Colonic mucosa (tissue), 4 donors: ENCODE data around the gene CCDC102B. TPM values are rescaled to one million over a fixed set of nuclear protein-coding genes. Genes with fewer than 3 reads are reported as not detected.

Experiments used
- DNase-seq: peaks from one replicate; pipeline ENCODE4 v3.0.0-alpha.2; 2020
- H3K27ac ChIP-seq: fragments of 200-600 bp; one replicate; pipeline ENCODE4 v1.8.0; 2021
- H3K27me3 ChIP-seq: fragments of 200-600 bp; one replicate; pipeline ENCODE4 v1.8.0; 2021
- H3K36me3 ChIP-seq: fragments of 200-600 bp; one replicate; pipeline ENCODE4 v1.8.0; 2021
- H3K4me1 ChIP-seq: fragments of 200-600 bp; one replicate; pipeline ENCODE4 v1.8.0; 2021; ENCODE audit warnings: mild to moderate bottlenecking
- H3K4me3 ChIP-seq: fragments of 200-600 bp; one replicate; pipeline ENCODE4 v1.8.0; 2021
- H3K9ac ChIP-seq, 2 donors: one replicate each; pipeline ENCODE4 v1.7.0; 2013; ENCODE audit warnings: control low read depth in 2 of 2, low read depth in 2 of 2, low read length in 2 of 2
- H3K9me3 ChIP-seq: fragments of 200-600 bp; one replicate; pipeline ENCODE4 v1.8.0; 2021
- intact Hi-C: fragments of 100-400 bp; cut with DNase I; formaldehyde crosslinking; loops from one replicate; pipeline ENCODE4 v1.14.1; 2022
- total RNA-seq, 2 donors: library from RNA; stranded (reverse); fragmentation: NEBNext Ultra II Directional in 1 of 2; extraction: Animal tissue kit (Norgen Biotek cat#: 25700) in 1 of 2; gene quantifications; one replicate each; pipeline ENCODE4 v1.2.1, GENCODE V29; 2021
- TF ChIP-seq, protein P1 (sequence below): fragments of 200-600 bp; IDR thresholded peaks from one replicate; pipeline ENCODE4 v1.8.0; 2022; ENCODE audit warnings: antibody characterized with exemption, mild to moderate bottlenecking
- donor health status: healthy.
- donor health status: DM: no; HTN: no; CAD: no.
- donor health status: DM: no; HTN: no; CAD: no.

Gene CCDC102B
- total RNA-seq, 2 donors from 2014 or later, result 1.7 to 3.3 TPM

DNA sequence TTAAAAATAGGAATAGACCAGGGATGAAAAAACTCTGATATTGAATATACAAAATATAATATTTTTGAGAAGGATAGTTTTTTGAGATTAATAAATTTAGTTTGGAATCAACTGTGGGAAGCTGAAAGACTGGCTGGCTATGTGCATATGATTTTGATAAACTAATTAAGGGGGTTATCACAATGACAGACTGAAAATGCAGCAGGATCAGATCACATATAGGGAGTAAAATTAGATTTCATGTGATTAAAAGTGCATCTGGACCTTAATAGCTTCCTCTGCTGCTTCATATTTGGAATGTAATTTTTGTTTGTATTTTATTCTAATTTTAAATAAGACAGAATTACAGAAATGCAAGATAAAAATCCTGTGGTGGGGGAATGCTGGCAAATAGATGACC is 111.7 kb downstream of the CCDC102B start:
- no peaks in the 10 kb centered on the region for H3K27me3 ChIP-seq
- intact Hi-C loops, result no loop called here

DNA sequence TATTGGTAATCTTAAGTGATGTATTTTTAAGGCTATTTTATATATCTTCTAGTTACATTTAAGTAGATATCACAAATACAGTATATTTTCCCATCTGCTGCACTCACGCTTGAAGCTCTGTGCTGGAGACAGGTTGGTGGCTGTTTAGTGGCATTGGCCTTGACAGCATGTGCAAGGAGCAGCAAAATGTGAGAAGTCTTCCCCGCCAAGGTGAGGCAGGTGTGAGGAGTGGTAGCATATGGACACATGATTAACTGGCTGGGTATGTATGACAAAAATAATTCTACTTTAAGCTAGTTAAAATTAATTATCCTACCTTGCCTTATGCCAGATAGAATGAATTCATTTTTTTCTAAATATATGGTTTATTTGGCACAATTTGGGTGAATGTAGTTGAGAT is 117.2 kb downstream of the CCDC102B start:
- Histone ChIP-seq H3K36me3 (no peaks in the 10 kb centered on the region), H3K4me1 (no peaks in the 10 kb centered on the region), H3K4me3 (no peak overlapping the region), H3K27ac (no peak overlapping the region), H3K9ac (no peak overlapping the region), H3K9me3 (no peaks in the 10 kb centered on the region), H3K27me3 (no peaks in the 10 kb centered on the region)
- TF ChIP-seq, protein P1, sequence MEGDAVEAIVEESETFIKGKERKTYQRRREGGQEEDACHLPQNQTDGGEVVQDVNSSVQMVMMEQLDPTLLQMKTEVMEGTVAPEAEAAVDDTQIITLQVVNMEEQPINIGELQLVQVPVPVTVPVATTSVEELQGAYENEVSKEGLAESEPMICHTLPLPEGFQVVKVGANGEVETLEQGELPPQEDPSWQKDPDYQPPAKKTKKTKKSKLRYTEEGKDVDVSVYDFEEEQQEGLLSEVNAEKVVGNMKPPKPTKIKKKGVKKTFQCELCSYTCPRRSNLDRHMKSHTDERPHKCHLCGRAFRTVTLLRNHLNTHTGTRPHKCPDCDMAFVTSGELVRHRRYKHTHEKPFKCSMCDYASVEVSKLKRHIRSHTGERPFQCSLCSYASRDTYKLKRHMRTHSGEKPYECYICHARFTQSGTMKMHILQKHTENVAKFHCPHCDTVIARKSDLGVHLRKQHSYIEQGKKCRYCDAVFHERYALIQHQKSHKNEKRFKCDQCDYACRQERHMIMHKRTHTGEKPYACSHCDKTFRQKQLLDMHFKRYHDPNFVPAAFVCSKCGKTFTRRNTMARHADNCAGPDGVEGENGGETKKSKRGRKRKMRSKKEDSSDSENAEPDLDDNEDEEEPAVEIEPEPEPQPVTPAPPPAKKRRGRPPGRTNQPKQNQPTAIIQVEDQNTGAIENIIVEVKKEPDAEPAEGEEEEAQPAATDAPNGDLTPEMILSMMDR, result no peak
- no peak for DNase-seq
- intact Hi-C loops, result no loop called here

More for the DNA sequence above, 111.7 kb downstream of the CCDC102B start:
- H3K27ac ChIP-seq, result no peak overlapping the region
- no peaks in the 10 kb centered on the region for H3K4me1 ChIP-seq
- TF ChIP-seq, protein P1, result no peak
- no peak overlapping the region for H3K9ac ChIP-seq
- no peak for DNase-seq
- H3K4me3 ChIP-seq, result no peak overlapping the region
- H3K9me3 ChIP-seq, result no peaks in the 10 kb centered on the region
- no peaks in the 10 kb centered on the region for H3K36me3 ChIP-seq

DNA sequence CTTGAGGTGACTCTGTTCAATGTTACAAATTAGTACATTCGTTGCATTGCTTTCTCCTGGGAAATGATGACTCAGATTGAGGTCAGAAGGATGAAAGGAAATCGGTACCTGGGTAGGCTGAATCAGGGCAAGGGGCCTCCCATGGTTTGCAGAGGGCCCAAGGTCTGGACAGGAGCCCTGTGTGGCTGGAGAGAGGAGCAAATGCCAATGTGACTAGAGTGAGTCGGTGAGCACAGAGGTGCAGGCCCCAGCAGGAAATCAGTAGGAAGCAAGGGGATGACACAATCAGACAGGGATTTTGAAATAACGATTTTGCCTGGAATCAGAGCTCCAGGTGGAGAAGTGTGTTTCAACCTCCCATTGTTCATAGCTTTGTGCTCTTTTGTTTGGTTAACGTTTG is 118.9 kb downstream of the CCDC102B start:
- Histone ChIP-seq H3K27me3 (no peaks in the 10 kb centered on the region), H3K9me3 (no peaks in the 10 kb centered on the region), H3K36me3 (no peaks in the 10 kb centered on the region), H3K9ac (no peak overlapping the region), H3K4me3 (no peak overlapping the region), H3K4me1 (no peaks in the 10 kb centered on the region), H3K27ac (no peak overlapping the region)
- DNase-seq, result no peak
- intact Hi-C loops, result no loop called here
- TF ChIP-seq, protein P1, result no peak

- no peaks in the 10 kb centered on the region for H3K9me3 ChIP-seq
- H3K9ac ChIP-seq, result no peak overlapping the region
- DNase-seq, result no peak
- no peaks in the 10 kb centered on the region for H3K36me3 ChIP-seq
- TF ChIP-seq, protein P1, result no peak
- no peaks in the 10 kb centered on the region for H3K27me3 ChIP-seq
- H3K4me3 ChIP-seq, result no peak overlapping the region
- no peak overlapping the region for H3K27ac ChIP-seq
- intact Hi-C loops, result no loop called here
- no peaks in the 10 kb centered on the region for H3K4me1 ChIP-seq
These were observed 120.3 kb downstream of the CCDC102B start for GRCh38 chr18:68918216-68918615.

DNA sequence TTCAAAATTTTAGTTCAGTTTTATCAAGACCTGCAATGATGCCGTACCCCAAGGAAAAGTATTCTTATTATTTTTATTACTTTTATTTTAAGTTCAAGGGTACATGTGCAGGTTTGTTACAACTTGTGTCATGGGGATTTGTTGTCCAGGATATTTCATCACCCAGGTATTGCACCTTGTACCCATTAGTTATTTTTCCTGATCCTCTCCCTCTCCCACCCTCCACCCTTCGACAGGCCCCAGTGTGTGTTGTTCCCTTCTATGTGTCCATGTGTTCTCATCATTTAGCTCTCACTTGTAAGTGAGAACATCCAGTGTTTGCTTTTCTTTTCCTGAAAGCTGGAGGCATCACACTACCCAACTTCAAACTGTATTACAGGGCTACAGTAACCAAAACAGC is 122.0 kb downstream of the CCDC102B start:
- H3K9ac ChIP-seq, result no peak overlapping the region
- no peaks in the 10 kb centered on the region for H3K36me3 ChIP-seq
- no peak overlapping the region for H3K4me3 ChIP-seq
- no peaks in the 10 kb centered on the region for H3K4me1 ChIP-seq
- H3K9me3 ChIP-seq, result no peaks in the 10 kb centered on the region
- H3K27ac ChIP-seq, result no peak overlapping the region
- DNase-seq, result no peak
- H3K27me3 ChIP-seq, result no peaks in the 10 kb centered on the region
- TF ChIP-seq, protein P1, result no peak
- intact Hi-C loops, result no loop called here

- intact Hi-C loops, result no loop called here
- TF ChIP-seq, protein P1, result no peak
- Histone ChIP-seq H3K27me3 (no peaks in the 10 kb centered on the region), H3K9me3 (no peaks in the 10 kb centered on the region), H3K4me1 (no peaks in the 10 kb centered on the region), H3K9ac (no peak overlapping the region), H3K27ac (no peak overlapping the region), H3K4me3 (no peak overlapping the region), H3K36me3 (no peaks in the 10 kb centered on the region)
- DNase-seq, result no peak
These were observed 124.5 kb downstream of the CCDC102B start for GRCh38 chr18:68922392-68922791.
